ENCODE results near the gene GBGT1.
A peak's percentile ranks its signal among the peaks of the same experiment; 100 is the strongest.

Gene GBGT1

GRCh38 chr9:133148199-133149129 lies 15.2 kb downstream of the GBGT1 start:
- peak overlapping the region; percentile 90 to 95 (median 93) for H3K4me3 Mint-ChIP-seq
- H3K27me3 Mint-ChIP-seq (ENCODE audit: low read depth) = peaks cover 10% of the 10 kb centered on the region
- peak overlapping the region; percentile 82 to 90 (median 88) for H3K27ac Mint-ChIP-seq
- H3K4me1 Mint-ChIP-seq = peaks cover 35% of the 10 kb centered on the region
- H3K9me3 Mint-ChIP-seq = no peaks in the 10 kb centered on the region
- no peak for TF ChIP-seq CTCF (IDR thresholded peaks at IDR 0.05; ENCODE audit: unreplicated experiment in 3 of 3)
- H3K36me3 Mint-ChIP-seq (ENCODE audit: low read depth) = no peaks in the 10 kb centered on the region

- Mint-ChIP-seq H3K9me3 (no peaks in the 10 kb centered on the region), H3K36me3 (ENCODE audit: low read depth) (no peaks in the 10 kb centered on the region), H3K4me1 (peaks cover 35% of the 10 kb centered on the region), H3K4me3 (peak overlapping the region; percentile 90 to 95 (median 93)), H3K27ac (peak overlapping the region; percentile 82 to 90 (median 88)), H3K27me3 (ENCODE audit: low read depth) (peaks cover 10% of the 10 kb centered on the region)
- TF ChIP-seq CTCF (IDR thresholded peaks at IDR 0.05; ENCODE audit: unreplicated experiment in 3 of 3) = peak; percentile 95 to 97 (median 97)
Observed at GRCh38 chr9:133147412-133148198, 16.1 kb downstream of the GBGT1 start.

GRCh38 chr9:133146746-133147411 lies 16.8 kb downstream of the GBGT1 start:
- Mint-ChIP-seq H3K4me1 (peaks cover 35% of the 10 kb centered on the region), H3K4me3 (peak overlapping the region; percentile 39 to 95 (median 90)), H3K9me3 (no peaks in the 10 kb centered on the region), H3K36me3 (ENCODE audit: low read depth) (no peaks in the 10 kb centered on the region), H3K27me3 (ENCODE audit: low read depth) (peaks cover 10% of the 10 kb centered on the region), H3K27ac (no peak overlapping the region)
- TF ChIP-seq CTCF (IDR thresholded peaks at IDR 0.05; ENCODE audit: unreplicated experiment in 3 of 3) = no peak

GRCh38 chr9:133144904-133145851 lies 18.5 kb downstream of the GBGT1 start:
- Mint-ChIP-seq H3K36me3 (ENCODE audit: low read depth) (no peaks in the 10 kb centered on the region), H3K4me1 (peaks cover 35% of the 10 kb centered on the region), H3K4me3 (peak overlapping the region; percentile 77 to 84 (median 80)), H3K9me3 (no peaks in the 10 kb centered on the region), H3K27me3 (ENCODE audit: low read depth) (peaks cover 5% of the 10 kb centered on the region), H3K27ac (peak overlapping the region in 2 of 3 experiments; percentile 64 to 81)
- no peak for TF ChIP-seq CTCF (IDR thresholded peaks at IDR 0.05; ENCODE audit: unreplicated experiment in 3 of 3)

Measured in nephron (organoid).